DMS79 (cell line): ENCODE measurements around the gene DBP.

Experiments
- DNase-seq: peaks from one replicate; lab custom pipeline; 2025; lab: John Stamatoyannopoulos, UW

The DBP gene

GRCh38 chr19:48627201-48627864 is 9.8 kb downstream of the DBP start:
- DNase-seq: no peak

- DNase-seq: no peak
Observed at GRCh38 chr19:48625891-48626327, 11.3 kb downstream of the DBP start.

- no peak for DNase-seq
Observed at GRCh38 chr19:48624791-48625723, 12.1 kb downstream of the DBP start.

- DNase-seq: peak; percentile 95
Observed at GRCh38 chr19:48624067-48624594, 13.0 kb downstream of the DBP start.

GRCh38 chr19:48623556-48624066 is 13.6 kb downstream of the DBP start:
- DNase-seq: no peak

GRCh38 chr19:48619692-48620585 is 17.2 kb downstream of the DBP start:
- DNase-seq: no peak

- DNase-seq: peak; percentile 97
Observed at GRCh38 chr19:48618916-48619691, 18.1 kb downstream of the DBP start, which contains the start of the genes RPL18 and SPHK2. Gene RPL18 (minus strand): TSS chr19:48619178. CDS start chr19:48619143, 35 bp downstream. Gene SPHK2 (plus strand): TSS chr19:48619506. CDS start chr19:48620515, 1,009 bp downstream.

- DNase-seq: no peak
Observed at GRCh38 chr19:48618278-48618915, 18.8 kb downstream of the DBP start.

- DNase-seq: no peak
Observed at GRCh38 chr19:48617146-48617937, 19.8 kb downstream of the DBP start.

GRCh38 chr19:48616491-48617056 is 20.6 kb downstream of the DBP start:
- DNase-seq: no peak

GRCh38 chr19:48616041-48616436 is 21.1 kb downstream of the DBP start:
- DNase-seq: no peak

GRCh38 chr19:48615231-48616040 is 21.7 kb downstream of the DBP start:
- DNase-seq: no peak

GRCh38 chr19:48614436-48615230 is 22.5 kb downstream of the DBP start, which contains the start of gene FAM83E:
Gene FAM83E (minus strand): TSS chr19:48615076. CDS start chr19:48613372, 1,704 bp downstream.
- DNase-seq: peak; percentile 19

GRCh38 chr19:48613852-48614435 is 23.2 kb downstream of the DBP start:
- DNase-seq: no peak

- no peak for DNase-seq
Observed at GRCh38 chr19:48613024-48613851, 23.9 kb downstream of the DBP start.

- DNase-seq: no peak
Observed at GRCh38 chr19:48611872-48612271, 25.3 kb downstream of the DBP start.
